GM21576 (cell line): ENCODE measurements around the gene DFFB.

Source experiments
- ATAC-seq: cut with Tn5 transposase; IDR thresholded peaks from one replicate; pipeline ENCODE4 v1.9.1; 2021; ENCODE audit warnings: mild to moderate bottlenecking, moderate library complexity; ENCODE audit not compliant: unreplicated experiment

Gene DFFB

DNA sequence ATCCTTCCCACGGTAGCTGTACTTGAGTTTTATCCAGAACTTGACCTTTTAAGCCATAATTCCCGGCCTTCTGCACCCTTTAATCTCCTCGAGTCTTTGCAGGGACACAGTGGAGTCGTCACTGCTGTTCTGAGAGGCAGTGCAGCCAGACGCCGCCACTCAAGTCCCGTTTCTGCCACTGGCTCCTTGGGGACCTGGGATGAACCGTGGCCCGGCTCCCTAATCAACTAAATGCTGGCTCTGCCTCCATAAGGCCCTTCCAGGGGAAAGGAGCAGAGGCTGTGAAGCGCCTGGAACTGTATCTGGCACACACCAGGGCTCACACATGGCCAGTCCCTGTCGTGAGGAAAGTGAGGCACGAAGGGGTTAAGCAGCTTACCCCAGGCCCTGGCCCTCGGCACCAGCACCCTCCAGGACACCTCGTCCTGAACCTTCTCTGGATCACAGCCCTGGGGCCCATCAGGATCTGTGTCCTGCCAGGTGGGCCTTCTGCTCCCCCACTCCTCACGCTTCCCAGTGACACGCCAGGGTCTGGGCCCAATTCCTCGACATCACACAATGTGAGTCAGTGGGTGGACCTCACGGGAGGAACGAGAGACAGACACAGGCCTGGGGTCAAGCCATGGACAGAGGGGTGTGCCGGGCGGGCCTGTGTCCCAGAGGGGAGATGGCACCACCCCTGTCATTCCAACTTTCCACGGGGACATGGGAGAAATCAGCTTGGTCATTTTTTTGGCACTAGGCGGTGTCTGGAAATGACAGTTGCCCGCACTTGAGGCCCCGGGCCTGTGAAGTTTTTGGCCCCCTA is 66.3 kb downstream of the DFFB start:
- no peak for ATAC-seq

DNA sequence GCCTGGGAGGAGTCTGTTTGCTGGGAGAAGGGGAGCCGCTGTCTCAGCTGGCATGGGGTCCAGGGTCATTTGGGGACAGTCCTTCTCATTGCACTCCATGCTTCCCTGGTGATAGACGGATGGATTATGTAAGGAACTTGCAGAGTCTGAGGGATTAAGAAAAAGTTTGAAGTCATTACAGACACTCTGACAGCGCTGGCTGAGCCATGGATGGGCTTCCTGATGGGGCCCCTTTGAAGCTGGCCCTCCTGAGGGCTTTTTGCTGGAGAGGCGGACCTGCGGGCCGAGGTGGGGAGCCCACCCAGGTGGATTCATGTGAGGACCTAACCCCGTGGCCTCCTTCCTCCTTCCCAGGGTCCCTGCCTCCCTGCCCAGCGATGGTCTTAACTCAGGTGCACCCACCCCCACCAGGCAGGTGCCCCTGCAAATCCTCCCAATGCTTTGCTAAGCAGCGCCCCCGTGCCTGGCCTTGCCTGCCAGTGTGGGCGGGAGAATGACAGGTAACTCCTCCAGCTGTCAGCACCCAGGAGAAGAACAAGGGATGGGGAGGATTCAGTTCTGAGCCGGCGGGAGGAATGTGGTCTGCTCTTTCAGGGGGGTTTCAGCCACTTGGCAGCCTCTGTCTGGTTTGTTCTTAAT is 67.0 kb downstream of the DFFB start:
- no peak for ATAC-seq

DNA sequence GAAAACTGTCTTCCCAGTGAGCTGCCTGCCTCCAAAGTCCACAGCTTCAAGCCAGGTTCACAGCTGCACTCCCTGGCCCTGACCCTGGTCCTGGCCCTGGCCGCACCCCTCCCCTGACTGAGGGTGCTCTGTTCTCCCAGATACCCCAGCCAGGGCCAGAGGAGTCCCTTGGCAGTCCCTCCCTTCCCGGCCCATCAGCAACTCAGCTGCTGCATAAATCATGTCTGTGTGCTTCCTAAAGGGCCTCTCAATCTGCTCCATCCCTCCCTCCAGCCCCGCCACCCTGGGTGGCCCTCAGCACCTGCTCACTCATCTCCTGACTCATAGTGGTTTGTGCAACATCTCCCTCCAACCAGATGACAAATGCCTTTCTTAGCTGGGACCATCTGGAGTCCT is 67.5 kb downstream of the DFFB start:
- no peak for ATAC-seq

DNA sequence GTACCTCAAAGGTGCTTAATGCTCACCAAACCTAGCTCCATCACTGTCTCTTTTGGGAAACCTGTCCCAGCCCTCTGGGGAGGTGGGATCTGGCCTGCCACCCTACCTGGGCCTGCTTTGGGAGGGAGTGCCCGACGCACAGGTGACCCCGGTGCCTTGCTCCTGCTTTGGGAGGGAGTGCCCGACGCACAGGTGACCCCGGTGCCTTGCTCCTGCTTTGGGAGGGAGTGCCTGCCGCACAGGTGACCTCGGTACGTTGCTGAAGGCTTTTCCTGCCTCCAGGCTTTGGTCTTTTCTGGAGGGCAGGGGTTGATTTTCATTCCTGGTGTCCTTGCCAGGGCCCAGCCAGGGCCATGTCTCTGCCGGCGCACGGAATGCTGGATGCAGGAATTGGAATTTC is 68.0 kb downstream of the DFFB start:
- ATAC-seq, result no peak

DNA sequence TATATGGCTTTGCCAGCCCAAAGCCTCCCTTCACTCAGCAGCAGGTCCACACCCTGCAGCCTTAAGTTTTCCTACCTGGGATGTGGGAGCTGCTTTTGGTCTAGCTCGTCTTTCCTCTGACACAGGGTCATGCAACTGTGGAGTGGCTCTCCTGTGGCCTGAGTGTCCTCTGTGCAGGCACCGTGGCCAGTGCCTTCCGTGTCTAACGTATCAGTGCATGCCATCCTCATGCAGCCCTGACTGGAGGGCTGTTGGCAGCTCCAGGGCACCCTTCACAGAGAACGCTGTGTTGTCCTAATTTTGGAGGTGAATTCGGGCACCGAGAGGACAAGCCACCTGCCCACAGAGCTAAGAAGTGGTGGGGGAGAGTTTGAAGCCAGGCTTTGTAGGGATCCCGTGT is 68.5 kb downstream of the DFFB start:
- ATAC-seq, result no peak

DNA sequence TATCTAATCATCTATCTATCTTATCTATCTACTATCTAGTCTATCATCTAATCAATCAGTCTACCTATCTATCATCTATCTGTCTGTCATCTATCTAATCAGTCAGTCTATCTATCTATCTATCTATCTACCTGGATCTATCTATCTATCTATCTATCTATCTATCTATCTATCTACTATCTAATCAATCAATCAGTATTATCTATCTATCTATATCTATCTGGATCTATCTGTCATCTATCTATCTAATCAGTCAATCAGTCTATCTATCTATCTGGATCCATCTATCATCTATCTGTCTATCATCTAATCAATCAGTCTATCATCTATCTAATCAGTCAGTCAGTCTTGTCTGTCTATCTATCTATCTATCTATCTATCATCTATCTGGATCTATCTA is 69.7 kb downstream of the DFFB start:
- no peak for ATAC-seq

DNA sequence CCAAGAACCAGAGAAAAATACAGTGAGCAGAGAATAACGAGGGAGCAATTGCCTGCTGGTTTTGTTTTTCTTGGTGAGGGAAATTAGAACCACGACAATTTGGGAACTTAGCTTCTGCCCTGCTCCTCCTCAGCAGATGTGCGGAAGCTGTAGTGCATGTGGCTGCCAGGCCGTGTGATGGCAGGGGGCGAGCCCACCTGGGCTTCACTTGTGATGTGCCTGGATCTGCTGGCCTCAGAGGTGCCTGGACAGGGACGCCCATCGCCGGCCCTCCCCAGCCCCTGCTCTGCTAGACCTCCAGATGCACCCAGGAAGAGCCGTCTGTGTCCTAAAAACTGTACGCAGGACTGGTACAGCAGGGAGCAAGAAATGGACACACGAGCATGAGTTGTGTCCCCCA is 71.3 kb downstream of the DFFB start:
- no peak for ATAC-seq

DNA sequence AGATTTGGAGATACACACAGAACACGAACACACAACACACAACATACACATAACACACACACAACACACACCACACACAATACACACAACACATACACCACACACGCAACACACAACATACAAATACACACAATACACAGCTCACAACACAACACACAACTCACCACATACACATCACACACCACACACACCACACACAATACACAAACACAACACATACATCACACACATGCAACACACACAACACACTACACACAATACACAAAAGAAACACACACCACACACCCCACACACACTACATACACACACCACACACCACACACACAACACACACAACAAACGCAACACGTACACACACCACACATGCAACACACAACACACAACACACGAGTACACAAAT is 71.8 kb downstream of the DFFB start:
- no peak for ATAC-seq

DNA sequence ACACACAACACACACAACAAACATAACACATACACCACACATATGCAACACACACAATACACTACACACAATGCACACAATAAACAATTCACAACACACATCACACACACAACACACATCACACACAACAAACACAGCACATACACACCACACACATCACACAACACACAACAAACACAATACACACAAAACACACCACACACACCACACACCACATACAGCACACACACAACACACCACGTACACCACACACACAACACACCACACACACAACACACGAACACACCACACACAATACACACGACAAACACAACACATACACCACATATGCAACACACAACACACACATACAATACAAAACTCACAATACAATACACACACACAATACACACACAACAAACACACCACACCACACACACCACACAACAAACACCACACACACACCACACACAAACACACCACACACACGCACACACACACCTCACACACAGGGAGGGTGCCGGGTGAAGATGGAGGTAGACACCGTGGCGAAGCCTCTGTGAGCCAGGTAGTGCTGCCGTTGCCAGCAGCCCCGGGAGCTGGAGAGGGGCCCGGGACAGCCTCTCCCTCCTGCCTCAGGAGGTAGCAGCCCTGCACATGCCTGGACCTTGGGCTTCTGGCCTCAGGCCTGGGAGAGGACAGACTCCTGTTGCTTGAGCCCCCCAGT is 73.2 kb downstream of the DFFB start:
- no peak for ATAC-seq

DNA sequence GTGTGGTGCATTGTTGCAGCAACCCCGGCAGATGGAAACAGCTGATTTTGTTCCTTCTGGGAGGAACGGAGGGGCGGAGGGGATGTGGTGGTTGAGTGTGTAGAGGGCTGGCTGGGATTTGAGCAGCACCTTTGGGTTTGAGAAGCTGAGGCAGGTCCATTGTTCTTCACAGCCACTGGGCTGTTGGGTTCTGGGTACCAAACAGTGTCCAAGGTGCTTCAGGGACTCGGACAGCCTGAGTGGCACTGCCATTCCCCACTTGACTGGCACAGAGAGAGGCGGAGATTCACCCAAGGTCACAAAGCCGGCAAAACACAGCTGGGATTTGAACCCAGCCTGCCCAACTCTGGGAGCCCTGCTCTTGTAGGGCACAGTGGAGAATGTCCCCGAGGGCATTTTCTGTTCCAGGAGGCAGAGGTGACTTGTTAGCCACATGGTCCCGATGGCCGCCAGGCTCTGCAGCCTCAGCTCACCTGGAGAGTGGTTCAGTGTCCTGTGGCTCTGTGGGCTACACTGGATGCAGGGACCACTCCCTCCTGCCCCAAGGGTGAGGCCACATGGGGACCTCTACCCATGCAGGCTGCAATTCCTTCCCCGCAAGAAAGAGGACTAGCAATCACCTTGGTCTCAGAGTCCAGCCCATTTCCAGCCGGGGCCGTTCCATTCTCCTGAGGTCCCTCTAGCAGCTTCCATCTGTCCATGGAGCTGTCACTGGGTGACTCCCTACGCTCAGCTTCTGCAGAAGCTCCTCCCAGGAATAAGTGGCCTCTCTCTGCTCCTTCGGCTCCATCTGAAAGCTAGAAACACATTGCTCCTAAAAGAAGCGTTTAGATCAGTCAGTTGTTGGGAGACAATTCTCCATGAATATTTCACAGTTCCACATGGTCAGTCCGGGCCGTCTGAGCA is 74.0 kb downstream of the DFFB start:
- ATAC-seq, result no peak

DNA sequence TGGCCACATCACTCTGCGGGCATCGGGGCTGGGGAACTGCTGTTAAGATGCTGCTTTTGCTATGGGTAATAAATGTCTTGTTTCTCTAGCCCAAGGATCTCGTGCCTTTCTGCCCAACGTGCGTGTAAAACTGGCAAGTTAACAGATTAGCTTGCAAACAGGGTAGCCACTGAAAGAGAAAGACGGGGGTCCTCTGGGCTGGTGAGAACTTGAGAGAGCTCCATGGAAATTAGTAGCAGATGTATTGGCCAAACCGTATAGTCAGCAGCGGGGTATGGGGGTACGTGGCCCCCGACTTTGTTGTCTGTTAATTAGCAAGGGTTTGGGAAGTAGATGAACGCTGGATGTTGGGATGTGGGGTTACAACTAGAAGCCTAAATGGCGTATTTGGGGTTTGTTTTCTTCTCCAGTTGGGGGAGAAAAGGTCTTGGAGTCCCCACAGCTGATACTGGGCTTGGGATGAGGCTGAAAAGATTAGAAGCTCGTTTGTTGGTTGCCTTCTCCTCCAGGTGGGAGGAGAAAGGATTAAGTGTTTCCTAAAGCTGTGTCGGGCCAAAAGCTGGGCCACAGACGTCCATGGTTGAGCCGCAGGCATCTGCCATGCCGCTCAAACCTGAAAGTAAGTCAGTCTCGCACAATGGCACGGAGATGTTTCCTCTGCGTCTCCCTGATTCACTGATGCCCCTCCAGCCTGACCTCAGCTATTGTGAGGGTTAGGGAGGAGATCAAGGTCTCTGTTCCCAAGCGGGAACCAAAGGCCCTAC is 75.1 kb downstream of the DFFB start:
- no peak for ATAC-seq
